ENCODE results near the gene CXCL5.

GRCh38 chr4:74009307-74009706 lies 10.8 kb upstream of the CXCL5 start:
- TF ChIP-seq POLR2AphosphoS5 (IDR thresholded peaks at IDR 0.05; ENCODE audit: borderline replicate concordance, low read depth, low read length) (no peak), EZH2 (IDR thresholded peaks at IDR 0.05) (no peak)
